SK-N-SH treated with all-trans-retinoic acid at 6 μM for 48 hours (cell line): ENCODE measurements around the gene DNAL1.

Experiments used
- BACH2 ChIP-seq: fragments of 250-450 bp; sonication (Bioruptor Pico); IDR thresholded peaks from 2 replicates; pipeline ENCODE4 v1.9.0; 2021; ENCODE audit warnings: mild to moderate bottlenecking, borderline replicate concordance
- CREB5 ChIP-seq: fragments of 250-450 bp; sonication (Bioruptor Pico); IDR thresholded peaks from 2 replicates; pipeline ENCODE4 v1.5.1; 2020; ENCODE audit warnings: low read depth, mild to moderate bottlenecking, moderate library complexity
- GLIS3 ChIP-seq: fragments of 250-450 bp; sonication (Bioruptor Pico); IDR thresholded peaks from 2 replicates; pipeline ENCODE4 v1.5.0; 2020; ENCODE audit warnings: mild to moderate bottlenecking, moderate library complexity
- POU6F1 ChIP-seq: fragments of 250-450 bp; sonication (Bioruptor Pico); IDR thresholded peaks from 2 replicates; pipeline ENCODE4 v1.8.0; 2021; ENCODE audit warnings: low read depth, mild to moderate bottlenecking, moderate library complexity, borderline replicate concordance
- TOX ChIP-seq: fragments of 250-450 bp; sonication (Bioruptor Pico); IDR thresholded peaks from 2 replicates; pipeline ENCODE4 v1.8.0; 2021; ENCODE audit warnings: mild to moderate bottlenecking, moderate library complexity, borderline replicate concordance
- TSHZ2 ChIP-seq: fragments of 250-450 bp; sonication (Bioruptor Pico); IDR thresholded peaks from 2 replicates; pipeline ENCODE4 v1.5.0; 2020; ENCODE audit warnings: mild to moderate bottlenecking, moderate library complexity
- ZFP3 ChIP-seq: fragments of 250-450 bp; sonication (Bioruptor Pico); IDR thresholded peaks from 2 replicates; pipeline ENCODE4 v1.5.0; 2020; ENCODE audit warnings: mild to moderate bottlenecking, moderate library complexity
- ZNF70 ChIP-seq: fragments of 450-650 bp; formaldehyde crosslinking; IDR thresholded peaks from 2 replicates; pipeline ENCODE4 v1.5.0; 2020; ENCODE audit warnings: mild to moderate bottlenecking, moderate library complexity

GRCh38 chr14:73744874-73745529, 100.2 kb downstream of the DNAL1 start:
- TF ChIP-seq BACH2 (CRISPR knock-in tag) (no peak), ZFP3 (no peak), CREB5 (CRISPR knock-in tag) (no peak), GLIS3 (no peak), ZNF70 (CRISPR knock-in tag) (no peak), TOX (CRISPR knock-in tag) (no peak), TSHZ2 (CRISPR knock-in tag) (no peak), POU6F1 (CRISPR knock-in tag) (no peak)
